WI38 (cell line): ENCODE measurements around the gene TMOD2.

Source experiments
- H3K4me3 ChIP-seq: 2 replicates; pipeline ENCODE4 v1.5.1; 2011; ENCODE audit warnings: low read depth, mild to moderate bottlenecking, control low read depth, low read length
- TF ChIP-seq, protein P1 (sequence below): IDR thresholded peaks from 2 replicates; pipeline ENCODE4 v1.5.1; 2012; ENCODE audit warnings: low read depth, mild to moderate bottlenecking, control low read depth, low read length

TMOD2 gene

DNA sequence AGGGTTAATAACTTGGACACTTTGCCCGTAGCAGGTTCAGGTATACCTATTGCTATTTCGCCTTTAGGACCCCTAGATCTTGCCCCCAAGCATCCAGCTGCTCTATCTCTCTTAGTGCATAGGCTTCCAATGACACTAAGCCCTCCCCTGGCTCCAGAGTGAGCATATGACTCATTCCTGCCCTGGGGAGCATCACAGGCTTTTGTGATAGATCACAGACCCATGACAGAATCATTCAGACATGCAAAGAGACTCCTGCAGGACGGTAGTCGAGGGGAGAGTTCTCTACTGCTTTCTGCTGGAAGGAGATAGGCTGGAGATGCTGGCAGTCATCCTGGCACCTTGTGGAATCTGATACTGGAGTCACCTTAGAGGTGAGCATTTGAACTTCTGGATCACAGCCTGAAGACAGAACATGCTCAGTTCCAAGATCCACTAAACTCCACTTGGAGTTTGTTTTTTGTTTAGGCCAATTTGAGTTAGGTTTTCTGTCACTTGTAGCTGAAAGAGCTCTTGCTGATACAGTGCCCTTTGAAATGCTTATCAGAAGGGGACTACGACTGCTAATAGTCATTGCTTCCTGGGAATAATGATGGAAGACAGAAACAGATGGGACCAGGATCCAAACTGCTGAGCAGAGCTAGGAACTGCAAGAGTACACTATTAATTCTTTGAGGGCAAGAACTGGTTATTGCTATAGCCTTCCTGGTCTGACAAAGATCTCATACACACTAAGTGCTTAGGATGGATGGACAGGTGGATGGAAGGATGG, 24.9 kb upstream of the TMOD2 start:
- TF ChIP-seq, protein P1, sequence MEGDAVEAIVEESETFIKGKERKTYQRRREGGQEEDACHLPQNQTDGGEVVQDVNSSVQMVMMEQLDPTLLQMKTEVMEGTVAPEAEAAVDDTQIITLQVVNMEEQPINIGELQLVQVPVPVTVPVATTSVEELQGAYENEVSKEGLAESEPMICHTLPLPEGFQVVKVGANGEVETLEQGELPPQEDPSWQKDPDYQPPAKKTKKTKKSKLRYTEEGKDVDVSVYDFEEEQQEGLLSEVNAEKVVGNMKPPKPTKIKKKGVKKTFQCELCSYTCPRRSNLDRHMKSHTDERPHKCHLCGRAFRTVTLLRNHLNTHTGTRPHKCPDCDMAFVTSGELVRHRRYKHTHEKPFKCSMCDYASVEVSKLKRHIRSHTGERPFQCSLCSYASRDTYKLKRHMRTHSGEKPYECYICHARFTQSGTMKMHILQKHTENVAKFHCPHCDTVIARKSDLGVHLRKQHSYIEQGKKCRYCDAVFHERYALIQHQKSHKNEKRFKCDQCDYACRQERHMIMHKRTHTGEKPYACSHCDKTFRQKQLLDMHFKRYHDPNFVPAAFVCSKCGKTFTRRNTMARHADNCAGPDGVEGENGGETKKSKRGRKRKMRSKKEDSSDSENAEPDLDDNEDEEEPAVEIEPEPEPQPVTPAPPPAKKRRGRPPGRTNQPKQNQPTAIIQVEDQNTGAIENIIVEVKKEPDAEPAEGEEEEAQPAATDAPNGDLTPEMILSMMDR: no peak
- no peak overlapping the region for H3K4me3 ChIP-seq

DNA sequence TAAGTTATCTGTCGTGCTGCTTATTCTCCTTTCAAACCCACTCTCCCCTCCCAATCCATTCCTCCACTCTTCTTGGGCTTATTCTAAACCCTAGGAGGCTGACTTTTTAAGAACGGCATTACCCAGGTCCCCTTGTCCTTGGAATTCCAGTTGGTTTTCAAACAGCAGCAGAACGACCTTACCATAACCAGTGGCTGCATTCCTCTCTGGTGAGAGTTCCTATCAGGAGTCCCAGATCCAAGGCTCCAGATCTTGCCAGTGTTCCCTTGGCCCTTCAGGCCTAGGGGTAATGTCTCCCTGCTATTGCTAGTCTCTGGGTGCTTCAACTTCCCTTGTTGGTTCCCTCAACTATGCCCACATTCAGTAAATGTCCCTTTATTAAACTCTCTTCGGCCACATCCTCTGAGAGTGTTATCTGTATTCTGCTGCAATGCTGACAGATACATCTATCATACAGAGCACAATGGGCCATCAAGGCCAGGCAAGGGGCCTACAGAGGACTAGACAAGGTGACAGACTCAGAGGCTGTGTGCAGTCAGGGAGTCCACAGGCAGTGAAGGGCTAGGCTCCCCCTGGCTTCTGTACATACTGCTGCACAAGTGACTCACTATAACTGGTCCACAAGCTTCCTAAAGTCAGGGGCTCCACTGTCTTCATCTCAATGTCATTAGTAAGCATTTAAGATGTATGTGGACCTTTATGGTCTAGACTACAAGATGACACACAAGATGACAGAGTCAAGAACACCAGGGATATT, 24.1 kb upstream of the TMOD2 start:
- H3K4me3 ChIP-seq: no peak overlapping the region
- TF ChIP-seq, protein P1: peak; percentile 39

DNA sequence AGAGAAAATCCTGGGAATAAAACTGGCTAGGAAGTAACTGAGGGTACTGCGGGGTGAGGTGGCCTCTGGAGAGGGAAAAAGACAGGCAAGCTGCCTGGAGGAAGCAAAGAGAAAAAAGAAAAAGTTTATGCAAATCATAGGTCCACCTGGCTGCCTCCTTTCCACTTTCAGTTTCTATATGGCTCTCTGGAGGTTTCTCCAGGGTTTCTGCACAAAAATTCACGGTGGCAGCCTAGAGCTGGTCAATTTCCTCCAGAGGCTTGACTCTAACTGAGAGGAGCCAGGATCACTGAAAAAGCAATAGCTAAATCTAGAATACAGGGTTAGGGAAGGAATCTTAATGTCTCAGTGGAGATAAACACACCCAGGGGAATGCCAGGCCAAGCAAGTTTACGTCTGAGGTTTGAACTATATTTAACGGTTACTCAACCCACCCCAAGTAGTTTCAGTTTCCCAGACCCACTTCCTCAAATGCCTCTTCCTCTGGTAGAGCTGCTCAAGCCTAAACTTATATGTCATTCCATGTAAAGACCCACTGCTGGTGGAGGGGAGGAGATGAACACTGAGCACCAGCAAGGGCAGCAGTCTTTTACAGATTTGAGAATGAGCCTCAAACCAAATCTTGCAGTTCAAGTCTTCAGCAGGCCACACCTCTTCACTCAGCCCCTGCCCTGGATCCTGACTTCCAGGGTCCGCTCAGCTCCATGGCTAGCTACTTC, 19.7 kb upstream of the TMOD2 start:
- H3K4me3 ChIP-seq: peak overlapping the region; percentile 35
- TF ChIP-seq, protein P1: no peak

DNA sequence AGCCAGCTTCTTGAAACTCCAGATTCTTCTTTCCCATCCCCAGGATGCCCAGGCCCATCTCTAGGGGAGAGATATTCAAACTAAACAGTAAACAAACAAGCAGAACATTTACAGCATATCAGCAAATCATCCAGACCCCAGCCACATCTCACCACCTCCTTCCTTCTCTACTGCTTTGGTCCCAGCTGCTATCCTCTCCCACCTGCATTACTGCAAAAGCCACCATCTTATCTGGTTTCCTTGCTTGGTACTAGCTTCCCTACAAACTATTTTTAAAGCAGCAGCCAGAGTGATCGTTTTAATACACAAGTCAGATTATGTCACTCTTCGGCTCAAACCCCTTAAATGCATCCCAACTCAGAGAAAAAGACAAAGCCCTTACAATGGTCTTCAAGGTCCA, 18.8 kb upstream of the TMOD2 start:
- TF ChIP-seq, protein P1: no peak
- H3K4me3 ChIP-seq: no peak overlapping the region

DNA sequence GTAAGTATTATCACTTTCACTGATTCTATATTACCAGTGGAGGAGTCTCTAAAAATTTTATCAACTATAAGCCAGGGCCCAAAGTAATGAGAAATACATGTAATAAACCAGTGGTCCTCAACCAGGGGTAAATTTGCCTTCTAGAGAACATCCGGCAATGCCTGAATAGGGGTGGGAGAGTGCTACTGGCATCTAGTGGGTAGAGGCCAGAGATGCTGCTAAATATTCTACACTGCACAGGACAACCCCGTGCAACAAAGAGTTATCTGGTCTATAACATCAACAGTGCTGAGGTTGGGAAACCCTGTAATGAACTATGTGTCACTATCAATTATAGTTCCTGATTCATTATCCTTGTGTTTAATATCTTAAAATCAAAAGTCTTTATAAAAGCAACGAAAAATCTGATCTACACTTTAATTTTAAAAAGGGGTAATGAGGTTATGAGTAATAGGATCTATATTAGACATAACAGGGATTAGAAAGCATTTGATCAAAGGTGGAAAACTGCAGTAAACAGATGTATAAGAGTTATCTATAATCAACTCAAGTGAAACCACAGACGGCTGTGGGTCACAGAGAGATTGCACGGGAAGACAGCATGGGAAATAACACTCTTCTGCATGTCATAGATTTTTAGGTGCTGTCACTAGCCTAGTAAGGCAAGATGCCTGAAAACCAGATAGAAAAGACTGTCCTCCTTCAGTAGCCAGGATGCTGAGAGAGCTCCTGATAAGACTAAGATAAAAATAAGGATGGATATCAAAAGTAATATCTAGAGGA, 16.0 kb upstream of the TMOD2 start:
- no peak overlapping the region for H3K4me3 ChIP-seq
- TF ChIP-seq, protein P1: no peak

DNA sequence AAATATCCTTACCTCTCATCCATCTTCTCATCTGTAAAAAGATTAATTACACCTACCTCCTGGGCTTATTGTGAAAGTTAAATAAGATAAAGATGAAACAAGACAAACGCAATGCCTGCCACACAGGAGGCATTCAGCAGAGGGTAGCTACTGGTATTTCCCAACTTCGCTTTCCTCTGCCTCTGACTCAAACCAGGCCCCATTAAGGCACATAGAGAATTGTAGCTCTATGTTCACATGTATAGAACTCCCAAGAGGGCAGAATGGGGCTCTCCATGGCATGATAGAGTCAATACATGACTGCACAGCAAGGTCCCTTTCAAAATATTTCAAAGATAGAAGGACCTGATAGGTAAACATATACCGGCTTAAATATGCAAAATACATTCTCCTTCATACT, 15.3 kb upstream of the TMOD2 start:
- peak overlapping the region; percentile 69 for H3K4me3 ChIP-seq
- TF ChIP-seq, protein P1: no peak
